ENCODE data around the gene FDX2.

Gene FDX2

DNA sequence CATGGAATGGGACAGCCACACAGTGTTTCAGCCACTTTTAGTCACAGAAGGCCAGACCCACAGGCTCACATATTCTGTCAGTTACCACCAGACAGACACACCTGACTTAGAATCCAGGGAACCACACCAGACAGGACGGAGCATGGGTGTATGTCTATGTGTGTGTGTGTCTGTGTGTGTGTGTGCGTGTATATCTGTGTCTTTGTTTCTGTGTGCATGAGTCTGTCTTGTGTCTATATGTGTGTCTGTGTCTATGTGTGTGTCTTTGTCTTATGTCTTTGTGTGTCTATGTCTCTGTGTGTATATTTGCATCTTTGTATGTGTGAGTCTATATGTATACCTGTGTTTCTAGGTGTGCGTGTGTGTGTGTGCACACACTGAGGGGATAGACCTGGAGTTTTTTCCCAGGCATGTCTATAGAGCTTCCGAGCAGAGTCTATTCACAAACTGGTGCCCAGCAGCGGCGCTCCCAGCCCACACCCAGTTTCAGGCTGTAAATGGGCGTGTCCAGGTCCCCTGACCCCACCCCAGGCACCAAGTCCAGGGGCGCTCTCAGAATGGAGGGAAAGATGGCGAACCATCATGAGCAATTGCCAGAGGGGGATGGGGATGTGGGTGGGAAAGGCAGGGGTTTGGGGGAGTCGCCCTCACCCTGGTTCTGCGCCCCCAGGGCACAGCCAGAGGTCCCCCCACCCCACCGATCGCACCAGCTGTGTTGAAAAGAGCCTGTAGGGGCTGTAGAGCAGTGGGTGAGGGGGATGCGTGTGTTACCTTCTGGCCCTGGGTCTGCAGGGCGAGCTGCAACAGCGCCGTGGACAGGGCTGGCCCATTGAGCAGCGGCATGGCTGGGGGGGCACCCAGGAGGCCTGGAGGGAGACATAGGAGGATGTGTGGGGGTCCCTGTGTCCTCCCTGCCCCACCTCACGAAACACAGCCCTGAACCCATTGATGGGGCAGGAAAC is 6.3 kb upstream of the FDX2 start:
- TF ChIP-seq, protein P1, sequence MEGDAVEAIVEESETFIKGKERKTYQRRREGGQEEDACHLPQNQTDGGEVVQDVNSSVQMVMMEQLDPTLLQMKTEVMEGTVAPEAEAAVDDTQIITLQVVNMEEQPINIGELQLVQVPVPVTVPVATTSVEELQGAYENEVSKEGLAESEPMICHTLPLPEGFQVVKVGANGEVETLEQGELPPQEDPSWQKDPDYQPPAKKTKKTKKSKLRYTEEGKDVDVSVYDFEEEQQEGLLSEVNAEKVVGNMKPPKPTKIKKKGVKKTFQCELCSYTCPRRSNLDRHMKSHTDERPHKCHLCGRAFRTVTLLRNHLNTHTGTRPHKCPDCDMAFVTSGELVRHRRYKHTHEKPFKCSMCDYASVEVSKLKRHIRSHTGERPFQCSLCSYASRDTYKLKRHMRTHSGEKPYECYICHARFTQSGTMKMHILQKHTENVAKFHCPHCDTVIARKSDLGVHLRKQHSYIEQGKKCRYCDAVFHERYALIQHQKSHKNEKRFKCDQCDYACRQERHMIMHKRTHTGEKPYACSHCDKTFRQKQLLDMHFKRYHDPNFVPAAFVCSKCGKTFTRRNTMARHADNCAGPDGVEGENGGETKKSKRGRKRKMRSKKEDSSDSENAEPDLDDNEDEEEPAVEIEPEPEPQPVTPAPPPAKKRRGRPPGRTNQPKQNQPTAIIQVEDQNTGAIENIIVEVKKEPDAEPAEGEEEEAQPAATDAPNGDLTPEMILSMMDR (IDR thresholded peaks at IDR 0.05; ENCODE audit: insufficient read depth, missing control alignments), result no peak
- DNase-seq (ENCODE audit: insufficient read length, low spot score) (no peak), FAIRE-seq (no peak)

DNA sequence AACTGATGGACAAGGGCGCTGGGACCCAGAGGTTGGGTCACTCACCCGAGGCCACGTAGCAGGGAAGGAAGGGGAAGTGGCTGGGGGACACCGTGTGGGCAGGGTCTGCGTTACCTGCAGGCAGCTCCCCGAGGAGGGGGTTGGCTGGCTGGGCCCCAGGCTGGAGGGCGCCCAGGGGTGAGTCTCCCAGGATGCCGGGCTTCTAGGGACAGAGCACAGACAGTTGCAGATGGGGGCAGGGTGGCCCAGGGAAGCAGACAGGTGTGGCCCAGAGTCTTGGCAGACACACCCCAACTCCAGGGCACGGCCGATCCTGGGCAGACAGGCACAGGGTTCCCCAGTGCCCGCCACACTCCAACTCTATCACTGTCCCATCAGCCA is 5.6 kb upstream of the FDX2 start:
- FAIRE-seq (no peak), DNase-seq (ENCODE audit: insufficient read length, low spot score) (no peak)
- TF ChIP-seq, protein P1 (IDR thresholded peaks at IDR 0.05; ENCODE audit: insufficient read depth, missing control alignments), result no peak

DNA sequence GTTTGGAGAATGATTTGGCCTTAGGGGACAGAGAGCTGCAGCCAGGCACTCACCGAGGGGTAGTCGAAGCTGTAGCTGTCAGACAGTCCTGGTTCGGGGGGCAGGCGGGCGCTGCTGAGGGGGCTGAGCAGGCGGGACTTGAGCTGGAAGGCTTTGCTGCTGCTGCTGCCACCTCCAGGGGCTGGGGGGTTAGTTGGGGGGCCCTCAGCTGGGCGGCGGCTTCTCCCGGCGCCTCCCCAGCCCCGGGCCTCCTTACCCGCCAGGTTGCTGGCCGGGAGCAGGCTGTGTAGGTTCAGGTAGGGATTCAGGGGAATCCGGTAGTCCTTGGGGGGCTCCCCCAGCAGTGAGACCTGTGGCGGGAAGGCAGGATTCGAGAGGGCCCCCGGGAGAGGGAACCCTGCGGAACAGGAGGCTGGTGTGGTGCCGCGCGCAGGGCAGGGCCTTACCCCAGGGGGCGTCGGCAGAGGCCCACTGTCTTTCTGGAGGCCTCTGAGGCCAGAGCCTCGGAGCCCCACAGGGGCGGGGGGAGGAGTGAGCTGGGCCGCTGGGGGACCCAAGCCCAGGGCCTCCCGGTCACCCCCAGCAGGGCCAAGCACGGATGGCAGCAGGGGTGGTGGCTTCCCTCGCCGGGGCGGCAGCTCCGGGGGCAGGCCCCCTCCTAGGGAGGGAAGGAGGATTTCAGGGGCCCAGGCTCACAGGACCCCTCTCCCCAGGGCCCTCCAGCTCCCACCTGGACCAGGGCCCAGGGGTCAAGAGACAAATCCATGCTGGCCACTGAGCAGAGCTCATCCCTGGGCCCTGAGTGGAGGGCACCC is 5.0 kb upstream of the FDX2 start:
- TF ChIP-seq, protein P1 (IDR thresholded peaks at IDR 0.05; ENCODE audit: insufficient read depth, missing control alignments), result no peak
- no peak for FAIRE-seq
- DNase-seq (ENCODE audit: insufficient read length, low spot score), result no peak

DNA sequence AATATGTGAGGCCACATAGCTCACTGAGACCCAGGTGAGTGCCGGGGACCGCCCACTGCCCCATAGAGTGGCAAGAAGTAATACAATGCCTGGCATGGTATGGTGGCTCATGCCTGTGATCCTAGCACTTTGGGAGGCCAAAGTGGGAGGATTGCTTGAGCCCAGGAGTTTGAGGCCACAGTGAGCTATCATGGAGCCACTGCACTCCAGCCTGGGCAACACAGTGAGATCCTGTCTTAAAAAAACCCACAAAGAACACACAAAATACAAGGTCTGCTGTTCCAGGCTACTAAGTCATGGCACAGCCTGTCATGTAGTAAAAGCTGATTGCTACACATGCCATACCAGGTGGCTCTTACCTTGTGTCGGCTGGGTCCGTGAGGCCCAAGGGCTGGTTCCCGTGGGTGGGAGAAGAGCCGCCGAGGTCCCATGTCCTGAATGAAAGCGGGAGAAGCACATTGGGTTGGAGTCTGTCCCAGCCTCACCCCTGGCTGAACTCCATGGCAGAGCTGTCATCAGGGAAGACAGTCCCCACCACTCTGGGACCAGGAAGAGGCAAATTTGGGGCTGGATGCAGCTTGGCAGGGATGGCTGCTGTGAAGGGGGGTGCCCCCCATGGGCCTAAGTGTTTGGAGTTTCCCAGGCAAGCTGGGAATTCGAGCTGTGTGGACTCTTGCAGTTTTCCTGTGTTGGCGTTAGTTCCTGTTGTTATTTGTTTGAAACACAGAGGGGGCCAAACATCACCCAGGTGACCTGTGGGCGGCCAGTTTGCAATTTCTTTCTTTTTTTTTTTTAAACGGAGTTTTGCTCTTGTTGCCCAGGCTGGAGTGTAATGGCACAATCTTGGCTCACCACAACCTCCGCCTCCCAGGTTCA is 3.2 kb upstream of the FDX2 start:
- TF ChIP-seq, protein P1 (IDR thresholded peaks at IDR 0.05; ENCODE audit: insufficient read depth, missing control alignments), result no peak
- DNase-seq (ENCODE audit: insufficient read length, low spot score) (no peak), FAIRE-seq (no peak)

DNA sequence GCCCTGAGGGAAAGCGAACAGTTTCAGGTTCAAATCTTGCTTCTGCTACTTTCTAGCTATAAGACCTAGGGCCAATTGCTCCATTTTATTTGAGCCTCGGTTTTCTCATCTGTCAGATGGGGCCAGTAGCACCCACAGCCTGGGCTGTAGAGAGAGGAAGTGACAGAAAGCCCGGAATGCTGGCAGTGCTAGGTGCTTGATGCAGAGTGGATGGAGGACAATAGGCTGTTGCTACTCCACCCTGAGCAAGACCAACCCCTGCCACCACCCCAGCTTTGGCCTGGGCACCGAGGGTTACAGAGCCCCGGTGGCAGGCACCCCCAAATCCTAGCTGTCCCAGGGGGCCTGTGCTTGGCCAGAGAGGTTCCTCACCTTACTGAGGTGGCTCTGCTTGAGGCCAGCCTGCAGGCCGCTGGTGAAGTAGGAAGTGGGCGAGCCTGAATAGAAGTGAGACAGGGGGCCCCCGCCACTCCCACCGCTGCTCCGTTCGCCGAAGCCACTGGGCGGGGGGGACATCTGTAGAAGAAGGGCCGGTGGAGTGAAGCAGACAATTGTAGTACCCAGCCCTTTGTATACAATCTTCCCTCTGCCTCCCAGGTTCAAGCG is 2.1 kb upstream of the FDX2 start:
- no peak for FAIRE-seq
- DNase-seq (ENCODE audit: insufficient read length, low spot score), result no peak
- TF ChIP-seq, protein P1 (IDR thresholded peaks at IDR 0.05; ENCODE audit: insufficient read depth, missing control alignments), result no peak

DNA sequence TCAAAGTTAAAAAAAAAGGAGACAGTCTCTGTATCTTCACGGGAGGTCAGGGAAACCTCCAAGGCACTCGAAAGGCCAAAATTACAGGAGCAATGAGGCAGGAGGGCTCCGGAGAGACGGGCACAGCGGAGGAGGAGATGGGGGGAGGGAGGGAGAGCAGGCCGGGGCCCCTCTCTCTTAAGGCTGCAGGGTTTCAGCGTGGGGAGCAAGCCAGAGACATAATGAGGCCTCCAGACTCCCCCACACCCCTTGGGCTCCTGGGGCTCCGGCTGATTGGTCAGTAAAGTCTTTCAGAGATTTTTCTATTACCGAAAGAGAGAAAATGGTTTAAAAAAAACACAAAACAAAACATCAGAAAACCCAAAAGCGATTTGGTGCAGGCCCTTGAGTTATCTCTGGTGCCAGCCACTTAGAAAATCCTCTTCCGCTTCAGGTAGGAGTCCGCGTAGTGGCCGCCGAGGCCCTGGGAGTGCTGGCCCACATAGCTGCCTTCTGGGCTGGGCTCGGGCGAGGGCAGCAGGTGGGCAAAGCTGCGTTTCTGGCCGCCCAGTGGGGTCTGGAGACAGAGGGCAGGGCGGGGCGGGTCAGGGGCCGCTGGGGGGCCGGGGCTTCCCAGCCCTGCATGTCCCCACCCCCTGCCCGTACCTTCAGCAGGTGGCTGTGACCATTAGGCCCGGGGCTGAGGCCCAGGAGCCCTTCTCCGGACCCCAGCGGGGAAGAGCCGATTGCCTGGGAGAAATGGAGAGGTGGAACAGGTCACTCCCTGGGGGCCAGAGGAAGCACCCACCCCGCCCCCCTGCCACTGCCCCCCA is 1.4 kb upstream of the FDX2 start:
- DNase-seq (ENCODE audit: insufficient read length, low spot score) (no peak), FAIRE-seq (no peak)
- TF ChIP-seq, protein P1 (IDR thresholded peaks at IDR 0.05; ENCODE audit: insufficient read depth, missing control alignments), result no peak

Data from D721Med (cell line).